Measurements from ENCODE around the gene ATP6V0A1. TPM values are rescaled to one million over a fixed set of nuclear protein-coding genes. Genes with fewer than 3 reads are reported as not detected.

The ATP6V0A1 gene
- total and polyA plus RNA-seq, 2 experiments from 2014 or later = 23.9 to 42.3 TPM

GRCh38 chr17:42422958-42423712 lies 35.5 kb upstream of the ATP6V0A1 start, which contains the start of gene CAVIN1:
Gene CAVIN1 (minus strand): TSS chr17:42423256. CDS start chr17:42423097, 159 bp downstream.
- peaks cover 34% of the 10 kb centered on the region for H3K4me1 Mint-ChIP-seq
- peaks cover 3% of the 10 kb centered on the region; the same call in 2 of the 3 replicates for H3K36me3 Mint-ChIP-seq (ENCODE audit: low read depth)
- H3K9me2 ChIP-seq (ENCODE audit: insufficient read depth) = no peaks in the 10 kb centered on the region
- peak; percentile 99 for DNase-seq (ENCODE audit: low spot score)
- peaks cover 34% of the 10 kb centered on the region for H3K27me3 ChIP-seq (ENCODE audit: insufficient read depth)
- peaks cover 12% of the 10 kb centered on the region for H3K79me2 ChIP-seq (replicated peaks; ENCODE audit: insufficient read depth)
- TF ChIP-seq POLR2AphosphoS5 (IDR thresholded peaks at IDR 0.05; ENCODE audit: low read depth) (peak; percentile 98), EZH2 (IDR thresholded peaks at IDR 0.05; ENCODE audit: low read depth, unreplicated experiment) (no peak), EZH2phosphoT487 (IDR thresholded peaks at IDR 0.05; ENCODE audit: unreplicated experiment) (no peak), REST (IDR thresholded peaks at IDR 0.05; ENCODE audit: unreplicated experiment) (peak; percentile 35), ZNF114 (CRISPR knock-in tag; IDR thresholded peaks at IDR 0.05) (no peak), CTCF (conservative IDR thresholded peaks at IDR 0.05; ENCODE audit: low read depth in 2 of 2) (no peak), ZNF462 (CRISPR knock-in tag; IDR thresholded peaks at IDR 0.05) (no peak), CREB1 (CRISPR knock-in tag; IDR thresholded peaks at IDR 0.05; ENCODE audit: low read depth) (peak; percentile 17; the same call in 1 of the 2 replicates), STAT1 (IDR thresholded peaks at IDR 0.05; ENCODE audit: unreplicated experiment) (no peak), JUNB (IDR thresholded peaks at IDR 0.05; ENCODE audit: unreplicated experiment) (no peak)
- peak within 1 kb of the TSS; percentile 97 for H3K4me3 ChIP-seq
- peak within 1 kb of the TSS; percentile 91 for H3K4me3 Mint-ChIP-seq
- peak within 1 kb of the TSS; percentile 92 for H3K27ac ChIP-seq (ENCODE audit: low read depth)
- peaks cover 34% of the 10 kb centered on the region for H3K4me1 ChIP-seq (ENCODE audit: insufficient read depth)
- H2AFZ ChIP-seq = peak within 1 kb of the TSS; percentile 90
- H4K20me1 ChIP-seq (replicated peaks; ENCODE audit: insufficient read depth) = peaks cover 7% of the 10 kb centered on the region
- H3K36me3 ChIP-seq (ENCODE audit: insufficient read depth) = no peaks in the 10 kb centered on the region
- ATAC-seq = peak; percentile 81
- peaks cover 12% of the 10 kb centered on the region; the same call in 1 of the 2 replicates for H3F3A ChIP-seq (replicated peaks; ENCODE audit: low read depth)
- peak within 1 kb of the TSS; percentile 75 for H3K27ac Mint-ChIP-seq
- peak within 1 kb of the TSS; percentile 100 for H3K4me2 ChIP-seq
- H3K27me3 Mint-ChIP-seq (ENCODE audit: insufficient read depth, low read depth, poor library complexity) = peaks cover 36% of the 10 kb centered on the region
- no peaks in the 10 kb centered on the region; the same call in 2 of the 3 replicates for H3K9me3 Mint-ChIP-seq

All from GM23338 (cell line).